AG09309 (cell line): Measurements from ENCODE around the gene CDH12.

ENCODE experiments used
- DNase-seq: peaks from one replicate; pipeline ENCODE4 v3.0.0-alpha.2; 2010; ENCODE audit warnings: low read depth
- H3K4me3 ChIP-seq: 2 replicates; pipeline ENCODE4 v1.5.1; 2011; ENCODE audit warnings: mild to moderate bottlenecking, low read depth, low read length, moderate library complexity; ENCODE audit not compliant: control insufficient read depth
- CTCF ChIP-seq: IDR thresholded peaks from 2 replicates; pipeline ENCODE4 v1.5.1; 2011; ENCODE audit warnings: mild to moderate bottlenecking, low read depth, low read length, inconsistent platforms; ENCODE audit not compliant: insufficient read depth, control insufficient read depth; ENCODE audit errors: missing control alignments

CDH12 gene

DNA sequence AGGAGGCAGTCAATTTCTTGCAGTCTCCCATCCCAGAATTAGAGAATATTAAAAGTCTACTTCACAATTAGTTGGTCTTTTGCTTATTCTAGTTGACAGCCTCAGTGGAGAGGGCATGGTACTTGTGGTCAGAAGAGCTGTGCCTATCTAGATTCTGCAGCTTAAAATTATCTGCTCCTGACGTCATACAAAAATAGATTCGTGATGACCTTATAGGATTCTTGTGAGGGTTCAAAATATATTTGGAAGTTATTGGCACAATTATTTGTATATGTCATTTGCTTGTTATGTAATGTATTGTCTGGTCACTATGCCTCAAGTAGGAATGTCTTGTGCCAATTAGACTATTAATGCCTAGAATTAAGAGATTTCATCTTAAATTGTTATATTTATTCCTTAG lies 142.5 kb downstream of the CDH12 start:
- DNase-seq, result no peak
- no peak for TF ChIP-seq CTCF
- H3K4me3 ChIP-seq, result no peak overlapping the region

DNA sequence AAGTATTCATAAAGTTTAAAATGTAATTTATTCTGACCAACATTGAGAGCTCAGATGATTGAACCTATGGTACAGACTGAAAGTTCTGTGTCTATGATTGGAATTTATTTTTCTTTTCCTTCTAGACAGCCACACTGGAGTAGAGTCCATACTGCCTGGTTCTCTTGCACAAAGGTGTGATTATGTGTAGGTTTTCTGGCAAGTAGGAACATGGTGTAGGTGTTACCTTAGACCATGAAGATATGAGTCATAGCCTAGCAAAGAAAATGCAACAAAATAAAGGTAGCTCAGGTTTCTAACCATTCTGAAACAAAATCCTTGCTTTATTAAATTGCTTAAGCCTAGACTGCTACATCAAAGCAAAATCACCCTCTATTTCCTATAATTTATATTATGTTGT lies 143.4 kb downstream of the CDH12 start:
- no peak for TF ChIP-seq CTCF
- H3K4me3 ChIP-seq, result no peak overlapping the region
- DNase-seq, result no peak

- DNase-seq, result no peak
- H3K4me3 ChIP-seq, result no peak overlapping the region
- TF ChIP-seq CTCF, result no peak
Observed at GRCh38 chr5:22708770-22709328, 144.3 kb downstream of the CDH12 start.

GRCh38 chr5:22706901-22707300 lies 146.2 kb downstream of the CDH12 start:
- no peak for TF ChIP-seq CTCF
- no peak for DNase-seq
- H3K4me3 ChIP-seq, result no peak overlapping the region

GRCh38 chr5:22699319-22699718 lies 153.8 kb downstream of the CDH12 start:
- no peak for DNase-seq
- TF ChIP-seq CTCF, result no peak
- H3K4me3 ChIP-seq, result no peak overlapping the region

GRCh38 chr5:22693121-22693520 lies 160.0 kb downstream of the CDH12 start:
- no peak overlapping the region for H3K4me3 ChIP-seq
- DNase-seq, result no peak
- no peak for TF ChIP-seq CTCF

DNA sequence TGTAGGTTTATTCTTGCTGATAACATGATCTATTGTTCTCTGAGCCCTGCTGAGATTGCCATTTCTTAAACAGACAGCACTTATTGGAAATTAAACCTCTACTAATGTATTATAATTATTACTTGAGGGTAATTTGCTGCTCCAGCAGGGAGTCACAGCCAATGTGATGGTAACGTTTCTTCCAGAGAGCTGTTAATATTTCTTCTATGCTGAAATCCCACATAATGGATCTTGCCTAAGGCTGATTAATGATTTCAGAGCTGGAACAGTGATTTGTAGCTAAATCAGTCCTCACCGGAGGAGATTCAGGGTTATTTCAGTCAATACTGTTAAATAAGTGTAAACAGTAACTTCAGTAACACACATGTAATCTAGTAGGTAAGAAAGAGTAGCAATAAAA lies 170.1 kb downstream of the CDH12 start:
- no peak for TF ChIP-seq CTCF
- DNase-seq, result no peak
- H3K4me3 ChIP-seq, result no peak overlapping the region
